ENCODE data around the gene NADSYN1. TPM values are rescaled to one million over a fixed set of nuclear protein-coding genes. Genes with fewer than 3 reads are reported as not detected.

The NADSYN1 gene
- total RNA-seq, 1 experiment from 2014 or later = 58.2 TPM

DNA sequence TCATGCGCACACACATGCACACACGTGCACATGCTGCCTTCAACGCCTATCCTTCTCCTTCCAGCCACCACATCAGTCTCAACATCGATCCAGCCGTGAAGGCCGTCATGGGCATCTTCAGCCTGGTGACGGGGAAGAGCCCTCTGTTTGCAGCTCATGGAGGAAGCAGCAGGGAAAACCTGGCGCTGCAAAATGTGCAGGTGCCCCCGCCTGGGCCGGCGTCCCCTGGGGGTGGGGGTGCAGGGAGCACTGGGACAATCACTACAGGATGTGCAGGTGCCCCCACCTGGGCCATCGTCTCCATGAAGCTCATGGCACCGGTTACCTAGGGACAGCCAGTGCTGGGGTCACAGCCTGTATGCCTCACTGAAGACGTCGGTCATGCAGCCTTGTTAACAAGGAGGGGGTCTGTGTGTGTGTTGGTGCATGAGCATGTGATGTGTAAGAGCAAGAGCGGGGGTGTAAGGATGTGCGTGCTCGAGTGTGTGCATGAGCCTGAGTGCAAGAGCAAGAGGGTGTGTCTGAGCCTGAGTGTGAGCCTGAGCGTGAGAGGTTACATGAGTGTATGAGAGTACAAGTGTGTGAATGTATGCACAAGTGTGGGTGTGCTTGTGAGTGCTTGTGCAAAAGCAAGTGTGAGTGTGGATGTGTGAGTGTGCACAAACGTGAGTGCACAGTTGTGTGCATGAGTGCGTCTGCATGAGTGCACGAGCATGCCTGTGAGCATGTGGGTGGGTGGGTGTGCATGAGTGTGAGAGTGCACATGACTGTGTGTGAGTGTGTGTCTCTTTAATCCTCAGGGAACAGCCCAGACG, 31.5 kb downstream of the NADSYN1 start:
- no peak overlapping the region for H3K4me2 ChIP-seq (ENCODE audit: low read length)
- H3K4me1 ChIP-seq (ENCODE audit: control insufficient read depth in 1 of 2, insufficient read depth in 2 of 2, low read length in 2 of 2) = peaks cover 0 to 5% of the 10 kb centered on the region in 2 experiments; a peak in 1 of 4 replicates
- no peaks in the 10 kb centered on the region for H3K27me3 ChIP-seq (ENCODE audit: insufficient read depth, low read length)
- H3K9me2 ChIP-seq (ENCODE audit: insufficient read depth) = no peaks in the 10 kb centered on the region
- no peak overlapping the region for H3K4me3 ChIP-seq (replicated peaks in 1 of 2; ENCODE audit: low read depth in 1 of 2, low read length in 2 of 2)
- ATAC-seq = no peak
- peaks cover 10 to 12% of the 10 kb centered on the region in 2 experiments; a peak in 2 of 4 replicates for H3K36me3 ChIP-seq (ENCODE audit: control insufficient read depth in 1 of 2, insufficient read depth in 2 of 2, low read length in 2 of 2)
- no peak overlapping the region for H2AFZ ChIP-seq (ENCODE audit: low read depth, low read length, poor library complexity, severe bottlenecking)
- ChIA-PET RAD21 (ENCODE audit: low non-redundant PET in 1 of 2, low total read pairs in 2 of 2, uncharacterized antibody in 2 of 2, unreplicated experiment in 2 of 2) (no interaction called here), CTCF (no interaction called here), POLR2A (no interaction called here)
- no peak for DNase-seq (ENCODE audit: low read depth, low spot score)
- no peaks in the 10 kb centered on the region for H4K20me1 ChIP-seq (ENCODE audit: insufficient read depth)
- BruUV-seq (replicated peaks) = no TSS peak
- no peaks in the 10 kb centered on the region for H3K79me2 ChIP-seq (ENCODE audit: insufficient read depth, low read length)
- no peak overlapping the region for H3K9ac ChIP-seq (ENCODE audit: low read length)
- H3K9me3 ChIP-seq (ENCODE audit: control insufficient read depth in 1 of 2, insufficient read depth in 1 of 2, low read depth in 1 of 2, low read length in 2 of 2) = no peaks in the 10 kb centered on the region
- intact Hi-C loops (cut with micrococcal nuclease) = no loop called here
- TF ChIP-seq SIN3A (IDR thresholded peaks at IDR 0.05; ENCODE audit: low read depth) (no peak), FOSL1 (IDR thresholded peaks at IDR 0.05; ENCODE audit: low read depth) (no peak), SP1 (IDR thresholded peaks at IDR 0.05; ENCODE audit: low read depth) (no peak), CEBPB (IDR thresholded peaks at IDR 0.05; ENCODE audit: low read depth) (no peak), SRF (IDR thresholded peaks at IDR 0.05; ENCODE audit: low read depth) (no peak)
- TF ChIP-seq, protein P1, sequence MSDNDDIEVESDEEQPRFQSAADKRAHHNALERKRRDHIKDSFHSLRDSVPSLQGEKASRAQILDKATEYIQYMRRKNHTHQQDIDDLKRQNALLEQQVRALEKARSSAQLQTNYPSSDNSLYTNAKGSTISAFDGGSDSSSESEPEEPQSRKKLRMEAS (IDR thresholded peaks at IDR 0.05) = no peak
- no peak overlapping the region for H3K27ac ChIP-seq (ENCODE audit: low read depth, low read length)

DNA sequence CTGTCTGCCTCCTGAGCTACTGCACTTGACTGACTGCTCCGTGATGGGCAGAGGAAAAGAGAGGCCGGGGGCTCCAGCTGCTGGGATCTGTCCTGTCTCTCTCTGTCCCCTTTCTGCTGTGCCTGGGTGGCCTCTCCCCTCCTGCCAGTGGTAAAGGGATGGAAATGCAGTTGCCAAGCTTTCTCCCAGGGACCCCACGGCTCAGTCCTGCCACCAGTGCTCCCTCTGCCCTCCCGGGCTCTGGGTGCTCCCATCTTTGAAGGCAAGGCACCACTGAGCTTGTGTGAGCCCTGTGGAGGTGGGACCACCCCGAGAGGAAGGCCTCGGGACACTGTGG, 32.0 kb downstream of the NADSYN1 start:
- BruUV-seq (replicated peaks) = no TSS peak
- CTCF ChIA-PET = no interaction called here
- TF ChIP-seq EGR1 (IDR thresholded peaks at IDR 0.05; ENCODE audit: low read depth) (no peak), SIN3A (IDR thresholded peaks at IDR 0.05; ENCODE audit: low read depth) (no peak), SRF (IDR thresholded peaks at IDR 0.05; ENCODE audit: low read depth) (no peak), SP1 (IDR thresholded peaks at IDR 0.05; ENCODE audit: low read depth) (no peak)

More for the DNA sequence above, 32.0 kb downstream of the NADSYN1 start:
- peaks cover 10 to 12% of the 10 kb centered on the region in 2 experiments; a peak in 2 of 4 replicates for H3K36me3 ChIP-seq (ENCODE audit: control insufficient read depth in 1 of 2, insufficient read depth in 2 of 2, low read length in 2 of 2)
- no peak overlapping the region for H3K4me2 ChIP-seq (ENCODE audit: low read length)
- DNase-seq (ENCODE audit: low read depth, low spot score) = no peak
- H3K4me3 ChIP-seq (replicated peaks in 1 of 2; ENCODE audit: low read depth in 1 of 2, low read length in 2 of 2) = no peak overlapping the region
- H4K20me1 ChIP-seq (ENCODE audit: insufficient read depth) = no peaks in the 10 kb centered on the region
- H3K79me2 ChIP-seq (ENCODE audit: insufficient read depth, low read length) = no peaks in the 10 kb centered on the region
- ATAC-seq = no peak
- H3K9me2 ChIP-seq (ENCODE audit: insufficient read depth) = no peaks in the 10 kb centered on the region
- no peak overlapping the region for H3K27ac ChIP-seq (ENCODE audit: low read depth, low read length)
- RAD21 ChIA-PET (ENCODE audit: low non-redundant PET in 1 of 2, low total read pairs in 2 of 2, uncharacterized antibody in 2 of 2, unreplicated experiment in 2 of 2) = no interaction called here
- no peak overlapping the region for H3K9ac ChIP-seq (ENCODE audit: low read length)
- no peaks in the 10 kb centered on the region for H3K27me3 ChIP-seq (ENCODE audit: insufficient read depth, low read length)
- POLR2A ChIA-PET = no interaction called here
- no peaks in the 10 kb centered on the region for H3K9me3 ChIP-seq (ENCODE audit: control insufficient read depth in 1 of 2, insufficient read depth in 1 of 2, low read depth in 1 of 2, low read length in 2 of 2)
- H2AFZ ChIP-seq (ENCODE audit: low read depth, low read length, poor library complexity, severe bottlenecking) = no peak overlapping the region
- intact Hi-C loops (cut with micrococcal nuclease) = no loop called here
- peaks cover 0 to 5% of the 10 kb centered on the region in 2 experiments; a peak in 1 of 4 replicates for H3K4me1 ChIP-seq (ENCODE audit: control insufficient read depth in 1 of 2, insufficient read depth in 2 of 2, low read length in 2 of 2)

All from HCT116 (cell line).